Testis (tissue), 3 donors: ENCODE measurements around the gene LMBRD2. TPM values are rescaled to one million over a fixed set of nuclear protein-coding genes. Genes with fewer than 3 reads are reported as not detected.

ENCODE experiments used
- DNase-seq: peaks from one replicate; pipeline ENCODE4 v3.0.0-alpha.2; 2019
- H3K27ac ChIP-seq, 2 donors: fragments of 200-600 bp; sonication (generic); one replicate each; pipeline ENCODE4 v1.5.1; 2019
- H3K27me3 ChIP-seq: fragments of 200-600 bp; sonication (generic); one replicate; pipeline ENCODE4 v1.5.1; 2019
- H3K36me3 ChIP-seq: fragments of 200-600 bp; sonication (generic); one replicate; pipeline ENCODE4 v1.5.1; 2017; ENCODE audit warnings: low read depth; ENCODE audit errors: missing control alignments
- H3K4me1 ChIP-seq: fragments of 200-600 bp; sonication (generic); one replicate; pipeline ENCODE4 v1.5.1; 2019
- H3K4me3 ChIP-seq, 2 donors: fragments of 200-600 bp; sonication (generic); one replicate each; pipeline ENCODE4 v1.5.1; 2017 to 2019
- H3K9me3 ChIP-seq: fragments of 200-600 bp; sonication (generic); one replicate; pipeline ENCODE4 v1.5.1; 2017
- CTCF ChIP-seq, 3 experiments: fragments of 450-650 bp in 2 of 3; fragments of 200-600 bp in 1 of 3; sonication (generic) in 1 of 3; IDR thresholded peaks; one replicate each; pipeline ENCODE4 v1.5.1; 2016 to 2019; ENCODE audit warnings: antibody characterized with exemption in 3 of 3, mild to moderate bottlenecking in 2 of 3, moderate library complexity in 1 of 3
- POLR2A ChIP-seq: fragments of 450-650 bp; IDR thresholded peaks from one replicate; pipeline ENCODE4 v1.6.1; 2017; ENCODE audit warnings: antibody characterized with exemption, mild to moderate bottlenecking, moderate library complexity
- WGBS, 2 donors: methylation state at CpG; one replicate each; pipeline ENCODE4 v1.1.5; 2018; 5-methylcytosine and 5-hydroxymethylcytosine counted together
- intact Hi-C: fragments of 100-400 bp; cut with DNase I; formaldehyde crosslinking; loops from one replicate; pipeline ENCODE4 v1.15.1; 2023; ENCODE audit warnings: low total_unique reads
- polyA plus RNA-seq: library from polyadenylated mRNA; stranded (reverse); fragments of 350-450 nt; fragmentation: Illumina TruSeq; extraction: RNeasy Lipid Tissue Mini Kit (QIAGEN cat#74804); gene quantifications from one replicate; pipeline ENCODE4 v1.2.3, GENCODE V29; 2014; ENCODE audit warnings: low read depth, low replicate concordance; ENCODE audit not compliant: insufficient read depth
- total RNA-seq, 2 donors: library from RNA; depleted of rRNA; stranded (reverse); fragments of >200 nt; gene quantifications; one replicate each; pipeline ENCODE4 v1.2.3, GENCODE V29; 2016

LMBRD2 gene
- total and polyA plus RNA-seq, 3 donors from 2014 or later: 6.3 to 24.4 (median 8.2) TPM

- no peak for TF ChIP-seq CTCF (IDR thresholded peaks at IDR 0.05)
- TF ChIP-seq POLR2A: no peak
- H3K36me3 ChIP-seq: no peaks in the 10 kb centered on the region
- H3K4me3 ChIP-seq: no peak overlapping the region
- no peaks in the 10 kb centered on the region for H3K27me3 ChIP-seq
- H3K27ac ChIP-seq: no peak overlapping the region
- intact Hi-C loops: no loop called here
- peaks cover 8% of the 10 kb centered on the region for H3K4me1 ChIP-seq
- H3K9me3 ChIP-seq: no peaks in the 10 kb centered on the region
- DNase-seq: no peak
- WGBS, 2 donors: 45 to 52% methylated on average over 1 of the region's 1 CpG
These were observed 4.9 kb upstream of the LMBRD2 start for GRCh38 chr5:36156619-36157018.

GRCh38 chr5:36156121-36156601, 4.5 kb upstream of the LMBRD2 start:
- Histone ChIP-seq H3K27me3 (no peaks in the 10 kb centered on the region), H3K27ac (no peak overlapping the region), H3K36me3 (no peaks in the 10 kb centered on the region), H3K9me3 (no peaks in the 10 kb centered on the region), H3K4me1 (peaks cover 8% of the 10 kb centered on the region), H3K4me3 (no peak overlapping the region)
- intact Hi-C loops: no loop called here
- TF ChIP-seq CTCF (IDR thresholded peaks at IDR 0.05): no peak
- TF ChIP-seq POLR2A: no peak
- no peak for DNase-seq
- 59 to 83% methylated on average over 4 of the region's 4 CpGs for WGBS, 2 donors

GRCh38 chr5:36155291-36155690, 3.6 kb upstream of the LMBRD2 start:
- 84 to 91% methylated on average over 7 of the region's 7 CpGs for WGBS, 2 donors
- DNase-seq: no peak
- TF ChIP-seq CTCF (IDR thresholded peaks at IDR 0.05) (no peak), POLR2A (no peak)
- intact Hi-C loops: no loop called here
- Histone ChIP-seq H3K9me3 (no peaks in the 10 kb centered on the region), H3K4me1 (peaks cover 14% of the 10 kb centered on the region), H3K27ac (no peak overlapping the region), H3K27me3 (no peaks in the 10 kb centered on the region), H3K36me3 (no peaks in the 10 kb centered on the region), H3K4me3 (no peak overlapping the region)

- WGBS, 2 donors: 67 to 74% methylated on average over 4 of the region's 4 CpGs
- H3K36me3 ChIP-seq: no peaks in the 10 kb centered on the region
- intact Hi-C loops: no loop called here
- H3K9me3 ChIP-seq: no peaks in the 10 kb centered on the region
- no peak overlapping the region for H3K4me3 ChIP-seq
- DNase-seq: no peak
- no peak overlapping the region for H3K27ac ChIP-seq
- H3K4me1 ChIP-seq: peaks cover 17% of the 10 kb centered on the region
- H3K27me3 ChIP-seq: no peaks in the 10 kb centered on the region
- TF ChIP-seq POLR2A (no peak), CTCF (IDR thresholded peaks at IDR 0.05) (no peak)
These were observed 2.0 kb upstream of the LMBRD2 start for GRCh38 chr5:36153726-36154125.

GRCh38 chr5:36153298-36153677, 1.6 kb upstream of the LMBRD2 start:
- 45 to 50% methylated on average over 7 of the region's 7 CpGs for WGBS, 2 donors

More at GRCh38 chr5:36153298-36153677, 1.6 kb upstream of the LMBRD2 start:
- H3K27ac ChIP-seq: no peak overlapping the region
- no peak for TF ChIP-seq POLR2A
- no peak for TF ChIP-seq CTCF (IDR thresholded peaks at IDR 0.05)
- H3K4me3 ChIP-seq: no peak overlapping the region
- H3K27me3 ChIP-seq: no peaks in the 10 kb centered on the region
- H3K9me3 ChIP-seq: no peaks in the 10 kb centered on the region
- intact Hi-C loops: no loop called here
- H3K4me1 ChIP-seq: peaks cover 17% of the 10 kb centered on the region
- DNase-seq: no peak
- H3K36me3 ChIP-seq: no peaks in the 10 kb centered on the region
